ENCODE data around the gene SLC39A8.
"Not testable (repeated sequence)": the region's sequence is repeated elsewhere in the genome, so short reads cannot be mapped to it uniquely, and the experiment has no call there.

Gene SLC39A8

GRCh38 chr4:102252171-102252570 lies 93.1 kb downstream of the SLC39A8 start:
- no peaks in the 10 kb centered on the region for H3K36me3 ChIP-seq (ENCODE audit: control insufficient read depth in 2 of 2, insufficient read depth in 1 of 2, low read length in 2 of 2)
- H3K4me1 ChIP-seq (ENCODE audit: control insufficient read depth, insufficient read depth, low read length): peaks cover 2% of the 10 kb centered on the region; the same call in 1 of the 2 replicates
- no peaks in the 10 kb centered on the region for H3K9me3 ChIP-seq (ENCODE audit: control insufficient read depth, insufficient read depth, low read depth, low read length)
- CTCF ChIA-PET: no interaction called here
- no peak overlapping the region for H3K27ac ChIP-seq (ENCODE audit: extremely low read depth, low read depth, low read length)
- TF ChIP-seq YY1 (tag by site-specific recombination; IDR thresholded peaks at IDR 0.05) (no peak), MZF1 (tag by site-specific recombination; IDR thresholded peaks at IDR 0.05; ENCODE audit: borderline replicate concordance) (no peak), TRIM28 (IDR thresholded peaks at IDR 0.05; ENCODE audit: borderline replicate concordance, low read length) (no peak)
- no peak overlapping the region for H3K4me3 ChIP-seq (ENCODE audit: low read depth, low read length)
- POLR2A ChIA-PET: no interaction called here

GRCh38 chr4:102250341-102250740 lies 94.9 kb downstream of the SLC39A8 start:
- TF ChIP-seq ZNF211 (tag by site-specific recombination; IDR thresholded peaks at IDR 0.05; ENCODE audit: low read depth): no peak
- H3K36me3 ChIP-seq (ENCODE audit: control insufficient read depth in 2 of 2, insufficient read depth in 1 of 2, low read length in 2 of 2): no peaks in the 10 kb centered on the region
- no peaks in the 10 kb centered on the region for H3K9me3 ChIP-seq (ENCODE audit: control insufficient read depth, insufficient read depth, low read depth, low read length)
- H3K27ac ChIP-seq (ENCODE audit: extremely low read depth, low read depth, low read length): no peak overlapping the region
- ChIA-PET POLR2A (no interaction called here), CTCF (no interaction called here)
- H3K4me3 ChIP-seq (ENCODE audit: low read depth, low read length): no peak overlapping the region
- H3K4me1 ChIP-seq (ENCODE audit: control insufficient read depth, insufficient read depth, low read length): no peaks in the 10 kb centered on the region

- H3K27ac ChIP-seq (ENCODE audit: extremely low read depth, low read depth, low read length): no peak overlapping the region
- TF ChIP-seq ZNF184 (tag by site-specific recombination; IDR thresholded peaks at IDR 0.05): no peak
- TF ChIP-seq ZNF792 (tag by site-specific recombination; IDR thresholded peaks at IDR 0.05): no peak
- no peaks in the 10 kb centered on the region for H3K4me1 ChIP-seq (ENCODE audit: control insufficient read depth, insufficient read depth, low read length)
- ChIA-PET CTCF (interaction anchor here (0.6 to 0.7 kb wide), 2 partner anchors 11 to 295 kb away, joined by 3 read pairs; no protein-coding TSS in a partner anchor), POLR2A (no interaction called here)
- H3K36me3 ChIP-seq (ENCODE audit: control insufficient read depth in 2 of 2, insufficient read depth in 1 of 2, low read length in 2 of 2): no peaks in the 10 kb centered on the region
- no peak overlapping the region for H3K4me3 ChIP-seq (ENCODE audit: low read depth, low read length)
- H3K9me3 ChIP-seq (ENCODE audit: control insufficient read depth, insufficient read depth, low read depth, low read length): no peaks in the 10 kb centered on the region
Measured at GRCh38 chr4:102247041-102247440, 98.2 kb downstream of the SLC39A8 start.

- CTCF ChIA-PET: interaction anchor here (0.7 kb wide), 1 partner anchor 12 kb away, joined by 3 read pairs; no protein-coding TSS in a partner anchor
- TF ChIP-seq ZNF10 (tag by site-specific recombination; IDR thresholded peaks at IDR 0.05) (no peak), ZBTB21 (tag by site-specific recombination; IDR thresholded peaks at IDR 0.05) (no peak), REPIN1 (tag by site-specific recombination; IDR thresholded peaks at IDR 0.05; ENCODE audit: low read depth) (no peak), PRDM1 (tag by site-specific recombination; IDR thresholded peaks at IDR 0.05) (no peak), BCL11B (tag by site-specific recombination; IDR thresholded peaks at IDR 0.05; ENCODE audit: low read depth) (no peak), ZSCAN23 (tag by site-specific recombination; IDR thresholded peaks at IDR 0.05) (no peak), RBAK (tag by site-specific recombination; IDR thresholded peaks at IDR 0.05) (no peak)
- POLR2A ChIA-PET: no interaction called here
Measured at GRCh38 chr4:102246416-102246815, 98.9 kb downstream of the SLC39A8 start.

GRCh38 chr4:102244878-102245535 lies 100.3 kb downstream of the SLC39A8 start:
- Histone ChIP-seq H3K36me3 (ENCODE audit: control insufficient read depth in 2 of 2, insufficient read depth in 1 of 2, low read length in 2 of 2) (no peaks in the 10 kb centered on the region), H3K4me1 (ENCODE audit: control insufficient read depth, insufficient read depth, low read length) (no peaks in the 10 kb centered on the region), H3K9me3 (ENCODE audit: control insufficient read depth, insufficient read depth, low read depth, low read length) (no peaks in the 10 kb centered on the region), H3K27ac (ENCODE audit: extremely low read depth, low read depth, low read length) (no peak overlapping the region), H3K4me3 (ENCODE audit: low read depth, low read length) (no peak overlapping the region)
- ChIA-PET POLR2A (no interaction called here), CTCF (no interaction called here)
- no peak for TF ChIP-seq ZSCAN18 (tag by site-specific recombination; IDR thresholded peaks at IDR 0.05)
- no peak for TF ChIP-seq ZNF785 (tag by site-specific recombination; IDR thresholded peaks at IDR 0.05)

More at GRCh38 chr4:102246416-102246815, 98.9 kb downstream of the SLC39A8 start:
- H3K27ac ChIP-seq (ENCODE audit: extremely low read depth, low read depth, low read length): no peak overlapping the region
- H3K4me1 ChIP-seq (ENCODE audit: control insufficient read depth, insufficient read depth, low read length): no peaks in the 10 kb centered on the region
- no peaks in the 10 kb centered on the region for H3K36me3 ChIP-seq (ENCODE audit: control insufficient read depth in 2 of 2, insufficient read depth in 1 of 2, low read length in 2 of 2)
- no peaks in the 10 kb centered on the region for H3K9me3 ChIP-seq (ENCODE audit: control insufficient read depth, insufficient read depth, low read depth, low read length)
- no peak overlapping the region for H3K4me3 ChIP-seq (ENCODE audit: low read depth, low read length)

- H3K27ac ChIP-seq (ENCODE audit: extremely low read depth, low read depth, low read length); CTCF ChIA-PET; H3K4me1 ChIP-seq (ENCODE audit: control insufficient read depth, insufficient read depth, low read length); H3K9me3 ChIP-seq (ENCODE audit: control insufficient read depth, insufficient read depth, low read depth, low read length); H3K36me3 ChIP-seq (ENCODE audit: control insufficient read depth in 2 of 2, insufficient read depth in 1 of 2, low read length in 2 of 2); H3K4me3 ChIP-seq (ENCODE audit: low read depth, low read length); POLR2A ChIA-PET: not testable (repeated sequence)
Measured at GRCh38 chr4:102243296-102243695, 102.0 kb downstream of the SLC39A8 start.
